H1 (cell line): Measurements from ENCODE around the gene DHDDS. TPM values are rescaled to one million over a fixed set of nuclear protein-coding genes. Genes with fewer than 3 reads are reported as not detected.

ENCODE experiments used
- CTCF ChIA-PET: fragments of 300-600 bp; sonication (Branson Sonifier 250); formaldehyde crosslinking; loops from one replicate; lab custom pipeline; 2021; ENCODE audit not compliant: partially characterized antibody; lab: Charles Lee
- POLR2A ChIA-PET: fragments of 300-600 bp; sonication (Branson Sonifier 250); formaldehyde crosslinking; loops from one replicate; lab custom pipeline; 2021; ENCODE audit warnings: inconsistent platforms; ENCODE audit not compliant: partially characterized antibody; lab: Charles Lee
- DNase-seq, 2 experiments: peaks; one replicate each; pipeline versions ENCODE4 v3.0.0 to v3.0.0-alpha.2; 2010 to 2022; ENCODE audit warnings: low spot score in 2 of 2, low read depth in 1 of 2, mixed read lengths in 1 of 2
- FAIRE-seq: peaks from 2 replicates; lab custom pipeline; 2011; peaks lifted over from hg19 to GRCh38; lab: Jason Lieb, UNC
- H2AFZ ChIP-seq: 2 replicates; pipeline ENCODE4 v1.8.1; 2012; ENCODE audit warnings: low read length, inconsistent platforms
- H2AK5ac ChIP-seq: 2 replicates; pipeline ENCODE4 v1.6.1; 2013; ENCODE audit warnings: low read depth, low read length
- H2BK120ac ChIP-seq: replicated peaks from 2 replicates; pipeline ENCODE3; 2013; ENCODE audit warnings: low read depth, low read length, inconsistent platforms
- H2BK12ac ChIP-seq: 2 replicates; pipeline ENCODE4 v1.6.1; 2013; ENCODE audit warnings: low read depth, low read length
- H2BK15ac ChIP-seq: 2 replicates; pipeline ENCODE4 v1.6.1; 2013; ENCODE audit warnings: low read length
- H2BK20ac ChIP-seq: 2 replicates; pipeline ENCODE4 v1.6.1; 2013; ENCODE audit warnings: low read length
- H2BK5ac ChIP-seq: 2 replicates; pipeline ENCODE4 v1.6.1; 2013; ENCODE audit warnings: low read depth, low read length
- H3K14ac ChIP-seq: 2 replicates; pipeline ENCODE4 v1.6.1; 2013; ENCODE audit warnings: inconsistent platforms; ENCODE audit not compliant: insufficient read length
- H3K18ac ChIP-seq: 2 replicates; pipeline ENCODE4 v1.6.1; 2013; ENCODE audit warnings: low read length; ENCODE audit errors: extremely low read depth
- H3K23ac ChIP-seq: 2 replicates; pipeline ENCODE4 v1.6.1; 2013; ENCODE audit warnings: inconsistent platforms; ENCODE audit not compliant: insufficient read length
- H3K23me2 ChIP-seq: 2 replicates; pipeline ENCODE4 v1.6.1; 2013; ENCODE audit warnings: low read depth, low read length
- H3K27ac ChIP-seq: 2 replicates; pipeline ENCODE4 v1.6.1; 2011; ENCODE audit warnings: low read depth, low read length, inconsistent platforms
- H3K27me3 ChIP-seq, 4 experiments: replicated peaks in 1 of 4; 1 replicate in 1 of 4; 2 replicates in 3 of 4; pipeline versions ENCODE4 v1.6.1 to v1.8.1; 2011 to 2013; ENCODE audit warnings: low read length in 3 of 4, mild to moderate bottlenecking in 3 of 4, inconsistent platforms in 2 of 4, mixed read lengths in 2 of 4, moderate library complexity in 1 of 4; ENCODE audit not compliant: control insufficient read depth in 3 of 4, insufficient read depth in 3 of 4; ENCODE audit errors: extremely low read depth in 1 of 4
- H3K36me3 ChIP-seq, 4 experiments: 2 replicates each; pipeline versions ENCODE4 v1.6.1 to v1.8.1; 2011 to 2013; ENCODE audit warnings: mild to moderate bottlenecking in 4 of 4, low read length in 3 of 4, moderate library complexity in 2 of 4, control low read depth in 1 of 4, inconsistent platforms in 1 of 4; ENCODE audit not compliant: insufficient read depth in 4 of 4, control insufficient read depth in 2 of 4
- H3K4ac ChIP-seq: replicated peaks from 2 replicates; pipeline ENCODE3; 2013; ENCODE audit warnings: low read length, low read depth, mixed read lengths, inconsistent platforms; ENCODE audit not compliant: insufficient read length
- H3K4me1 ChIP-seq, 4 experiments: replicated peaks in 1 of 4; 1 replicate in 1 of 4; 2 replicates in 3 of 4; pipeline versions ENCODE4 v1.6.1 to v1.8.1; 2011 to 2013; ENCODE audit warnings: low read length in 3 of 4, inconsistent platforms in 2 of 4, mixed read lengths in 1 of 4; ENCODE audit not compliant: insufficient read depth in 4 of 4, control insufficient read depth in 3 of 4
- H3K4me2 ChIP-seq, 2 experiments: 2 replicates each; pipeline versions ENCODE4 v1.6.1 to v1.8.1; 2011 to 2013; ENCODE audit warnings: low read depth in 2 of 2, low read length in 2 of 2, control low read depth in 1 of 2, inconsistent platforms in 1 of 2, mild to moderate bottlenecking in 1 of 2; ENCODE audit not compliant: insufficient read depth in 1 of 2
- H3K4me3 ChIP-seq, 4 experiments: fragments of 200-600, 300-600 bp in 1 of 4; sonication (generic), shearing (Covaris generic), sonication (Bioruptor Twin) in 1 of 4; 2 replicates each; pipeline versions ENCODE4 v1.5.1 to v1.8.1; 2011 to 2016; ENCODE audit warnings: low read length in 4 of 4, low read depth in 3 of 4, control low read depth in 2 of 4, inconsistent platforms in 2 of 4, mild to moderate bottlenecking in 2 of 4, mixed read lengths in 1 of 4, moderate library complexity in 1 of 4; ENCODE audit not compliant: insufficient read depth in 2 of 4; ENCODE audit errors: extremely low read depth in 1 of 4
- H3K56ac ChIP-seq: replicated peaks from 2 replicates; pipeline ENCODE3; 2013; ENCODE audit warnings: low read depth, mild to moderate bottlenecking, mixed read lengths, low read length, inconsistent platforms; ENCODE audit not compliant: insufficient read length
- H3K79me1 ChIP-seq: 2 replicates; pipeline ENCODE4 v1.6.1; 2013; ENCODE audit warnings: low read depth, low read length, control low read depth
- H3K79me2 ChIP-seq, 2 experiments: 2 replicates each; pipeline versions ENCODE4 v1.6.1 to v1.8.1; 2012 to 2013; ENCODE audit warnings: low read length in 2 of 2, mild to moderate bottlenecking in 2 of 2, inconsistent platforms in 1 of 2; ENCODE audit not compliant: insufficient read depth in 2 of 2, control insufficient read depth in 1 of 2
- H3K9ac ChIP-seq, 4 experiments: replicated peaks in 1 of 4; 1 replicate in 1 of 4; 2 replicates in 3 of 4; pipeline versions ENCODE4 v1.6.1 to v1.8.1; 2011 to 2013; ENCODE audit warnings: low read depth in 3 of 4, low read length in 3 of 4, control low read depth in 2 of 4, mild to moderate bottlenecking in 2 of 4, moderate library complexity in 2 of 4, inconsistent platforms in 1 of 4; ENCODE audit errors: extremely low read depth in 1 of 4
- H3K9me3 ChIP-seq, 2 experiments: 2 replicates each; pipeline versions ENCODE4 v1.6.1 to v1.8.1; 2012 to 2013; ENCODE audit warnings: mild to moderate bottlenecking in 2 of 2, moderate library complexity in 2 of 2, control low read depth in 1 of 2, inconsistent platforms in 1 of 2, low read depth in 1 of 2, low read length in 1 of 2, mixed read lengths in 1 of 2; ENCODE audit not compliant: insufficient read depth in 2 of 2
- H4K20me1 ChIP-seq, 2 experiments: replicated peaks in 1 of 2; 2 replicates each; pipeline versions ENCODE3 to v1.8.1; 2011 to 2013; ENCODE audit warnings: inconsistent platforms in 2 of 2, low read length in 2 of 2, mild to moderate bottlenecking in 1 of 2; ENCODE audit not compliant: insufficient read depth in 2 of 2, control insufficient read depth in 1 of 2
- H4K5ac ChIP-seq: 2 replicates; pipeline ENCODE4 v1.6.1; 2013; ENCODE audit warnings: low read length, low read depth, mixed read lengths, inconsistent platforms; ENCODE audit not compliant: insufficient read length
- H4K8ac ChIP-seq: 2 replicates; pipeline ENCODE4 v1.8.0; 2013; ENCODE audit warnings: mild to moderate bottlenecking, moderate library complexity, low read length, inconsistent platforms; ENCODE audit not compliant: insufficient read depth; ENCODE audit errors: extremely low read depth
- H4K91ac ChIP-seq: replicated peaks from 2 replicates; pipeline ENCODE3; 2013; ENCODE audit warnings: low read length, mixed read lengths, inconsistent platforms; ENCODE audit not compliant: insufficient read length
- JUND ChIP-seq: IDR thresholded peaks from 2 replicates; pipeline ENCODE4 v1.6.1; 2011; ENCODE audit warnings: mild to moderate bottlenecking, improper control_type of control experiment, low read length
- POLR2AphosphoS5 ChIP-seq: IDR thresholded peaks from 2 replicates; pipeline ENCODE4 v1.6.1; 2011; ENCODE audit warnings: low read depth, low read length
- WGBS, 2 experiments: shearing (Covaris generic) in 1 of 2; methylation state at CpG; one replicate each; pipeline versions ENCODE4 v1.1.6 to v1.1.7; 2013 to 2015; ENCODE audit warnings: low lambda C conversion rate in 2 of 2, mixed read lengths in 2 of 2, inconsistent platforms in 1 of 2, low coverage in 1 of 2, missing lambda C conversion rate in 1 of 2; ENCODE audit not compliant: insufficient replicate concordance in 2 of 2, insufficient coverage in 1 of 2, insufficient read length in 1 of 2; ENCODE audit errors: extremely low coverage in 1 of 2, missing lambda C conversion rate in 1 of 2; 5-methylcytosine and 5-hydroxymethylcytosine counted together
- polyA plus RNA-seq, 7 experiments: library from polyadenylated mRNA; depleted of rRNA in 3 of 7; stranded (reverse) in 5 of 7; unstranded in 2 of 7; fragments of >200 nt in 5 of 7; fragments of 200-250 nt in 2 of 7; gene quantifications; 1 replicate in 5 of 7; 2 replicates in 1 of 7; 4 replicates in 1 of 7; pipeline versions ENCODE4 v1.2.1 to v1.2.3, GENCODE V29; 2011 to 2013; ENCODE audit warnings: missing spikeins in 2 of 7, mixed read lengths in 2 of 7
- total RNA-seq: library from RNA; stranded (reverse); fragmentation: NEBNext Ultra II Directional; extraction: Animal tissue kit (Norgen Biotek cat#: 25700); gene quantifications from 2 replicates; pipeline ENCODE4 v1.2.1, GENCODE V29; 2021
- TF ChIP-seq, protein P1 (sequence below): IDR thresholded peaks from 2 replicates; pipeline ENCODE4 v1.6.1; 2012; ENCODE audit warnings: low read length, inconsistent platforms

Gene DHDDS
- total and polyA plus RNA-seq, 2 of the 8 experiments (the other 6 are each of a cell fraction or from before 2014, with no cell fraction given) = 28.3 to 44.6 TPM

GRCh38 chr1:26429721-26430120 is 2.4 kb upstream of the DHDDS start:
- Histone ChIP-seq H3K79me1 (peaks cover 9% of the 10 kb centered on the region), H2BK12ac (no peak overlapping the region), H3K18ac (no peak overlapping the region; the same call in 1 of the 2 replicates), H3K4me2 (peak overlapping the region; percentile 26 to 31; a peak in 2 of 4 replicates), H3K4me1 (peaks cover 2 to 14% (median 10%) of the 10 kb centered on the region in 4 experiments; a peak in 6 of 7 replicates), H2BK120ac (no peak overlapping the region), H2BK5ac (no peak overlapping the region), H3K27me3 (no peaks in the 10 kb centered on the region), H2AFZ (no peak overlapping the region), H4K91ac (no peak overlapping the region), H4K5ac (no peak overlapping the region), H3K27ac (no peak overlapping the region), H3K79me2 (peaks cover 0 to 37% of the 10 kb centered on the region in 2 experiments; a peak in 2 of 4 replicates), H4K8ac (no peak overlapping the region), H3K9ac (no peak overlapping the region; a peak in 1 of 7 replicates), H3K4ac (no peak overlapping the region), H3K36me3 (peaks cover 22 to 50% (median 36%) of the 10 kb centered on the region in 4 experiments), H3K4me3 (peak overlapping the region in 1 of 4 experiments; percentile 27; a peak in 2 of 8 replicates), H3K23me2 (peaks cover 11% of the 10 kb centered on the region), H2BK15ac (no peak overlapping the region), H3K9me3 (no peaks in the 10 kb centered on the region), H4K20me1 (peaks cover 4 to 10% of the 10 kb centered on the region in 2 experiments), H3K14ac (no peak overlapping the region), H2BK20ac (no peak overlapping the region), H2AK5ac (no peak overlapping the region), H3K23ac (no peak overlapping the region), H3K56ac (no peak overlapping the region)
- POLR2A ChIA-PET = interaction anchor here (0.6 to 11.5 kb wide), 21 partner anchors 10 to 106 kb away, joined by 3 to 175 read pairs (median 4); partner anchors contain the start of genes HMGN2, LIN28A and RPS6KA1
- CTCF ChIA-PET = interaction anchor here (0.7 to 2.4 kb wide), 4 partner anchors 10 to 432 kb away, joined by 3 to 6 read pairs (median 4); partner anchors contain the start of gene PAFAH2
- FAIRE-seq (peak; percentile 76), DNase-seq (no peak)
- 73% methylated on average over 2 of the region's 2 CpGs; no CpG with 5 or more reads in 1 of the 2 experiments for WGBS, 2 experiments
- TF ChIP-seq, protein P1, sequence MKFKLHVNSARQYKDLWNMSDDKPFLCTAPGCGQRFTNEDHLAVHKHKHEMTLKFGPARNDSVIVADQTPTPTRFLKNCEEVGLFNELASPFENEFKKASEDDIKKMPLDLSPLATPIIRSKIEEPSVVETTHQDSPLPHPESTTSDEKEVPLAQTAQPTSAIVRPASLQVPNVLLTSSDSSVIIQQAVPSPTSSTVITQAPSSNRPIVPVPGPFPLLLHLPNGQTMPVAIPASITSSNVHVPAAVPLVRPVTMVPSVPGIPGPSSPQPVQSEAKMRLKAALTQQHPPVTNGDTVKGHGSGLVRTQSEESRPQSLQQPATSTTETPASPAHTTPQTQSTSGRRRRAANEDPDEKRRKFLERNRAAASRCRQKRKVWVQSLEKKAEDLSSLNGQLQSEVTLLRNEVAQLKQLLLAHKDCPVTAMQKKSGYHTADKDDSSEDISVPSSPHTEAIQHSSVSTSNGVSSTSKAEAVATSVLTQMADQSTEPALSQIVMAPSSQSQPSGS = peak; percentile 26; the same call in 1 of the 2 replicates
- TF ChIP-seq POLR2AphosphoS5 (peak; percentile 73; the same call in 1 of the 2 replicates), JUND (0 out of 2 replicates have a peak, but pooled peaks have one; percentile 10)
